HG02588 (cell line): ENCODE data around the gene CST9.
"Not testable (repeated sequence)": the region's sequence is repeated elsewhere in the genome, so short reads cannot be mapped to it uniquely, and the experiment has no call there.

Experiments used
- ATAC-seq: cut with Tn5 transposase; IDR thresholded peaks from one replicate; pipeline ENCODE4 v1.9.1; 2021; ENCODE audit warnings: mild to moderate bottlenecking, moderate library complexity; ENCODE audit not compliant: unreplicated experiment

The CST9 gene

DNA sequence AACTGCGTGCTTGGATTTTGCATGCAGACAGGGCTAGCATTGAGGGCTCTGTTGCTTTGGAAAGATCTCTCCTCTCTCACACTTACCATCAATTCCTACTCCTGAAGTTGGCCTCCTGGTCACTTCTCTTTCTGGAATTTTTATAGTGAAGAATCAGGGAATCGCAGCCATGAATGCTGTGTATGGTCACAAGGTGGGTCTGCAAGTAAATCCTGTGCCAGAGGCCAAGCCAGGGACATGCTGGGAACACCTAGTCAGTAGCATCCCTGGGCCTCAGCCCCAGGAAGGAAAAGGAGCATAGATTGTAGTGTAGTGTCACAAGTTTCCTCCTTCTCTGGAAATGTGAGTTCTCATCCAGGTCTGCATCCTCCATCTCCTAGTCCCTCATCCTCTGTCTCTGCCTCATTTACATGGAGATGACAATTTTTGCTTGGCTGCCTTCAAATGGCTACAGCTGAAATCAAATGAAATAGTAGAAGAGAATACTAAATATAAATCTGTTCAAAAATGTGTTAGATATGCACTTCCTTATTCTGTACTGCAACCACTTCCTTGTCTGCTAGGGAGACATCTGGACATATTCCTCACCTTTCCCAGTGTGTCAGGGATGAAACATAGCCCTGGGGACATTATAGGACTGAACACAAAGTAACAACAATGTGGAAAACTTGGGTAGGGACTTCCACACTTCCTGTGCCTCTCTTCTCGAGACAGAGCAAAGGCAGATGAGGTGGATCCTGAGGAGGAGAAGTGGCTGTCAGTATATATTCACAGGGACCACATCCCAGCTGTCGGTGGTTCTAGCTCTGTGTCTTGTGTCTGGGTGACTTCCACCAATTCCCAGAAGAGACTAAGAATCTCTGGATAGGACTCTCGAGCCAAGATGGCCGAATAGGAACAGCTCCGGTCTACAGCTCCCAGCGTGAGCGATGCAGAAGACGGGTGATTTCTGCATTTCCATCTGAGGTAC, 17.0 kb downstream of the CST9 start:
- no peak for ATAC-seq

- ATAC-seq: no peak
These were observed 18.1 kb downstream of the CST9 start for GRCh38 chr20:23587631-23588030.

- ATAC-seq: no peak
These were observed 18.8 kb downstream of the CST9 start for GRCh38 chr20:23586735-23587525.

DNA sequence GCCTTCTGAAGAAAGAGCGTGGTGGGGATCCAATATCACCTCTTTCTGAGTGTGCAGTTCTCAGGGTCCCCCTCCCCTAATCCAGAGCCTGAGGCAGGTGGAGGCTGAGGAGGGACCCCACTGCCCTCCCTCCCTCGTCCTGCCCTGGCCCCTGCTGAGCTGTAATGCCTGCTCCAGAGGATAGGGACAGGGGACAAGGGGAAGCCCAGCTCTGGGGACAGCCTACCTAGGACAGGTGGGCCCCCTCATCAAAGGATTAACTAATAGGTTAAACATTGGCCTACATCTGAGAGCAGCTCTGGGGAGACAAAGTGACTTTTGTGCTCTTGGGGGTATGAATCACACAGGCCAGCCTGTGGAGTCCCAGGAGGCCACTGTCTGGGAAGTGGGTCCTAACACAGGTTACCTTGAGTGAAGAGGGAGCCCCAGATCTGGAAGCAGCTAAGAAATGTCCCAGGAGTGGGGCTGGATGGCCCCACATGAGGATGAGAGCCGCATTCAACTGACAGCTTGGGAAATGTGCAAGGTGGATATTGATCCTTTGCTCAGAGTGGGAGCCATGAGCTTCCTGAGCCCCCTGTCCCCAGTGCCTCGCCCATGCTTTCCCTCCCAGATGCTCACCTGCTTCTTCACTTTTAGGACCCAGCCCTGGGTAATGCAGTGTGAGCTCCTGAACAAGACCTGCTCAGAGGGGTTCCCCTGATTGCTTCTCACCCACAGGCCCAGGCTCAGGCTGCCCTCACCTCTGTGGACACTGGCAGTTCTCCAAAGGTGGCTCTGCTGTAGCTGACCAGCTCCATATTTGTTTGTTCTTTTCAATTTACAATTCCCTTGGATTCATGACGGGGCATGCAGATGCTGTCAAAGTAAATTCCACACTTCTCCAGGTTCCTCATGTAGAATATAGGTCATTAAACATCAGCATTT, 19.6 kb downstream of the CST9 start:
- no peak for ATAC-seq

DNA sequence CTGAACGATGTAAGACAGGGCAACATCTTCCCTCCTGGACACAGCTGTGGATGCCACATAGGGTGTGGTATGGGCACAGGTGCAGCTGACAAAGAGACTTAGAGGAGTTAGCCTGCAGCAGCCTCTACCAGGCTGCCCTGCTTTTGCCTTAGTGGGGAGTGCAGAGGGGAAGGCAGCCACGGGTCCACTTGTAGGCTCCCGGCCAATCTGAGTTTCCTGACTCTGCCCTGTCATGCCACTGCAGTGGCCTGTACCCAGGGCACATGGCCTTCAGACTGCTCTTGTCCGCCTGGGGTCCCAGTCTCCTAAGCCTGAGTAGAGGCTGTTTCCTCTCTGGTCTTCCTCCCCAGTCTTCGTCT, 20.3 kb downstream of the CST9 start:
- no peak for ATAC-seq

GRCh38 chr20:23584434-23585199, 21.1 kb downstream of the CST9 start:
- ATAC-seq: no peak

DNA sequence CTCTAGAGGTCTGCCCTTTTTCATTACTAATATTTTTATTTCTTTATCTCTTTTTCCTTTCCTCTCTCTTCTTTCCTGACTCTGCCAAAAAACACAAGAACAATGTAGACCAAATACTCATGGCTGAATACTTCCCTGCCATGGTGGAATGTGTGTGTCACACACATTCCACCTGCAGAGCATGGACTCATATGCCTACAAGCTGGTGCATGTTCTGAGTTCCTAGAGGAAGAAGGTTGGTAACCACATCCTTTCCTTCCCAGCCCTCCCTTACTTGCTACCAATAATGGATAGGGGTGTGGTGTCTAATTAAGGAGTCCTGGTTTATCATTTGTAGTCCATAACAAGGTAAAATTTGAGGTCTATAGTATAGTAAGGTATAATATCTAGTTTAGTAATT, 22.2 kb downstream of the CST9 start:
- ATAC-seq: no peak

- ATAC-seq: no peak
These were observed 23.4 kb downstream of the CST9 start for GRCh38 chr20:23582293-23582692.

DNA sequence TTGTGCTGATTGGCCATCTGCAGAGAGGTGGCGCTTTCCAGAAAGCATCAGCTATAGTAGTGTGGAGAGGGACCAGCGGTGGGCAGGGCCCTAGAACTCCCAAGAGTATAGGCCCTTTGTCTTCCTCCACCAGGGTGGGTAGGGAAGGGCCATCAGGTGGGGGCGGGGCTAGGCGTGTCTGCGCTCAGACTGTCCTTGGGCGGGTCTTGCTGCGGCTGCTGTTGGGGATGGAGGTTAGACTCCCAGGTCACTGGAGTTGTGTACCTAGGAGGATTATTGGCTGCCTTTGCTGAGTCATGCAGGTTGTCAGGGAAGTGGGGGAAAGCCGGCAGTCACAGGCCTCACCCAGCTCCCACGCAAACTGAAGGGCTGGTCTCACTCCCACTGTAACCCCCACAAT, 23.9 kb downstream of the CST9 start:
- ATAC-seq: not testable (repeated sequence)

DNA sequence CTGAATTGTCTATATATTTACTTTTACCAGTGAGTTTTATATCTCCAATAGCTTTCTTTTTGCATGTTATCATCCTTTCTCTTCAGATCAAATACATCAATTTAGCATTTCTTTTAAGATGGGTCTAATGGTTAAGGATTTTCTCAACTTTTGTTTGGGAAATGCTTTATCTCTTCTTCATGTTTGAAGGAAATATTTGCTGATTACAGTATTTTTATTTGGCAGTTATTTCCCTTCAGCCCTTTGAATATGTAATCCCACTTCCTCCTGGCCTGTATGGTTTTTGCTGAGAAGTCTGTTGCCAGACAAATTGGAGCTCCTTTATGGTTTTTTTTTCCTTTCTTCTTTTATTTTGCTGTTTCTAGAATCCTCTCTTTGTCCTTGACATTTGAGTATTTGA, 30.7 kb downstream of the CST9 start:
- ATAC-seq: no peak

DNA sequence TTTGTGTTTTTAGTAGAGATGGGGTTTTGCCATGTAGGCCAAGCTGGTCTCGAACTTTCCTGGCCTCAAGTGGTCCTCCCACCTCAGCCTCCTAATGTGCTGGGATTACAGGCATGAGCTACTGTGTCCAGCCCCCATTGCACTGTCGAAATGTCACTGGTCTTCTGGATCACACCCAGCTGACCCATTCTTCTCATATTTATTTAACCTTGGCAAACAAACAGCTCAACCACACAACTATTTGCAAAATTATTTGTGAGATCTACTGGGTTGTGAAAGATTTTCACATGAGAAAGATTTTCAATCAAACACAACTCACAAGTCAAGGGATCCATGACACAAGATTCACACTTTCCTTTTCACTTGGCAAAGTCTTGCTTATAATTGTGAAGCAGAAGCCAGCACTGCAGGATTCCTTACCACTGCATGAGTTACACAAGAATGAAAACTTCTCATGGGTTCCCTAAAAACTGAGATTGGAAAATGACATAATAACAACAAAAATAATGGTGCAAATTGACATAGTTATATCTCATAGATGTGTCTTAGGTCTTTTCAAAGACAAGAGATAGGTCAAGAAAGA, 35.4 kb downstream of the CST9 start:
- no peak for ATAC-seq

DNA sequence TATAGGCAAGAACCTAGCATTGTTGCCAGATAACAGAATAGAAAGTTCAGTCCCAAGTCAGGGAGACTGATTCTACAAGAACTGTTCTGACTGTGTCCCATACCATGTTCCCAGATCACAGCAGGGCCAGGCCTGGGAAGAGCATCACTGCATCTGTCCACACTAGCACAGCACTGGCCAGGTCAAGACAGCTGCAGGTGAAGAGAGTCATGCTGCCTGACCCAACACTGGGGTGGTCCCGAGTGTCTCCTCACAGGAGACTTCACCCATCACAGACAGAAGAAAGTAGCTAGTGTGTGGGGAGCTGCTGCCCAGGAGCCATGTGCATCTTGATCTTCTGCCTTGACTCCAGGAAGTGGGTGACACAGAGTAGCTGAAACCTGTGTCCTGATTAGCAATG, 36.1 kb downstream of the CST9 start:
- no peak for ATAC-seq

DNA sequence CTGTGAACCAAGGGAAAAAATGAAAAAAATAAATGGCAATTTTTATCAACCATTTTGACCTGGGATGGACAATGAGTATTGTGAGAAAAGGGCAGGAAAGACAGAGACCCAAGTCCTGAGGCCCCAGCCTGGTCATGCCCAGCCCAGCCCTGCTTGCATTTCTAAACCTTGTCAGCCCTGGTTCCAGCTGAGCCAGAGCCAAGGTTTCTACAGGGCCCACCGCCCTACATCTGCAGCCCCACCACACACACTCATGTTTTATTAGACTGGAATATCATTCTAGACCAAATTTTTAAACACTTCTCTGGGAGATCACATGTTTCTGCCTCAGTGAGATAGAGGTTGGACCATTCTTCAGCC, 36.8 kb downstream of the CST9 start:
- ATAC-seq: no peak

DNA sequence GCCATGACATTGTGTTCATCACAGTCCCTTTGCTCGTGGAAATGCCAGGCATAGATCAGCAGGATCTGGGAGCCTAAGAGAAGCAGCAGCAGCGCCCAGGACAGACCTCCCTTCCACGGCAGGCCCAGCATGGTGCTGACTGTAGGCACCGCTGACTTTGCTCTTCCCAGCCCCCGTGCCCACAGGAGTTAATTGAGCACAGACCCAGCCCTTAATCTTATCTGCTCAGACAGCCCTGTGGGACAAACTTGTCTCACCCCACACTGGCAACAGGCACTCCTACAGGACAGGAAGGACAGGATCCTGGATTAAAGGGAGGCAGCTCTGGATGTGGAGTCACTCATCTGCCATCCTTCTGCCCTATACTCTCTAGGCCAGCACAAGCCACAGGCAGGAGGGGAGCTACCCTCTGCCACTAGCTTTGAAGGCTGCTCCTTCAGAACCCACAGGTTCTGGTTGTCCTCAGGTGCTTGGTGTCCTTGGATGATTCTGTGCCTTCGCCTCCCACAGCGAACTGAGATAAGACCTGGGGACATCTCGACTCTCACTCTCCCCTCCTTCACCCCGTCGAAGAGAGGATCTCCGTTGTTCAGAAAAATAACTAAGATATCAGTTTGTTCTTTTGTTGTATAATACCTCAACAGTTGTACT, 37.3 kb downstream of the CST9 start, which contains the start of gene CST9L:
CST9L (minus strand) TSS at position 165 of the 651 bp plus-strand sequence; CDS start at position 131, 34 bp downstream.
- ATAC-seq: no peak

GRCh38 chr20:23566199-23566932, 39.4 kb downstream of the CST9 start:
- no peak for ATAC-seq

DNA sequence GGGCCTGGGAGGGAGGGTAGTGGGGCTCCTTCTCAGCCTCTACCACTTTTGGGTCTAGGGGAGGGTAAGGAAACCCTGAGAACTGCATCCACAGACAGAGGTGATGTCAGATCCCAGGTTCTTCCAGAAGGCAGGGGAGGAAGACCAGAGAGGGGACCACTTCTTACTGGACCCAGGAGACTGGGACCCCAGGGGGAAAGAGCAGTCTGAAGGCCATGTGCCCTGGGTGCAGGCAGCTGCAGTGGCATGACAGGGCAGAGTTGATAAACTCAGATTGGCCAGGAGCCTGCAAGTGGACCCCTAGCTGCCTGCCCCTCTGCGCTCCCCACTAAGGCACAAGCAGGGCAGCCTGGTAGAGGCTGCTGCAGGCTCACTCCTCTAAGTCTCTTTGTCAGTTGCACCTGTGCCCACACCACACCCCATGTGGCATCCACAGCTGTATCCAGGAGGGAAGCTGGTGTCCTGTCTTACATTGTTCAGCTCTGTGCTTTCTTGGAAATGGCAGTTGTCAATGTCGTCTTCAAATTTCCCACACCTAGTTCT, 40.1 kb downstream of the CST9 start:
- no peak for ATAC-seq

- ATAC-seq: no peak
These were observed 40.8 kb downstream of the CST9 start for GRCh38 chr20:23564927-23565326.

DNA sequence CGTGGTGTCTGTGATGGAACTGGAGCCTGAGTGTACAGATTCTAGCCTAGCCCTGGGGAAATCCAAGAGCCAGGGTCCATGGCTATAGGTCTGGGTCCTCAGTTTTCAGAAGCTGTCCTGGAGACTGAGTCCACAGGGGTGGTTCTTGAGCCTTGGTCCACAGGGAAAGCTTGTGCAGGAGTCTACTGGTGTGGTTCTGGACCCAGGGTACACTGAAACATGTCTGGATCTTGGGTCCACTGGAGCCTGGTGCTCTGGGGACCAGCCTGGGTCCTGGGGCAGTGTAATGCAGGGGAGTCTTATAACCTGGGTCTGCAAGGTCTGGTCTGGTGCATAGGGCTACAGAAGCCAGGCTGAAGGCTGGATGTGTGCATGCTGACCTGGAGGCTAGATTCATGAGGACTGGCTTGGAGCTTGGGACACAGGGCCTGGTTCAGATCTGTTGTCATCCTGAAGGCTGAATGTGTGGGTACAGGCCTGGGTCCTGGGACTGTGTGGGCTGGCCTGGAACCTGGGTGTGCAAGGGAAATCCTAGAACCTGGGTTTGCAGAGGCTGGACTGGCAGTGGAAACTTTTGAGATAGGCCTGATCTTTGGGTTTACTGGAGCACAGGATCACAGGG, 42.9 kb downstream of the CST9 start:
- no peak for ATAC-seq
